Thoracic aorta (tissue), 2 donors: ENCODE data around the gene GNPNAT1. TPM values are rescaled to one million over a fixed set of nuclear protein-coding genes. Genes with fewer than 3 reads are reported as not detected.

Source experiments
- ATAC-seq: fragments of 150-250 bp; one replicate; pipeline ENCODE4 v1.8.0; 2017; ENCODE audit warnings: low read depth; ENCODE audit not compliant: insufficient number of reproducible peaks, low FRiP score
- DNase-seq: peaks from one replicate; pipeline ENCODE4 v3.0.0-alpha.2; 2020; ENCODE audit warnings: low spot score
- H3K27ac ChIP-seq, 2 donors: fragments of 200-600 bp; sonication (generic); 1 replicate in 1 of 2; 2 replicates in 1 of 2; pipeline ENCODE4 v1.5.1; 2016; ENCODE audit warnings: mild to moderate bottlenecking in 2 of 2, moderate library complexity in 2 of 2
- H3K27me3 ChIP-seq: fragments of 200-600 bp; sonication (generic); replicated peaks from 2 replicates; pipeline ENCODE4 v1.6.0; 2016; ENCODE audit warnings: mild to moderate bottlenecking; ENCODE audit not compliant: insufficient read depth
- H3K36me3 ChIP-seq: fragments of 200-600 bp; sonication (generic); one replicate; pipeline ENCODE4 v1.5.1; 2016
- H3K4me1 ChIP-seq, 2 donors: fragments of 200-600 bp; sonication (generic); 1 replicate in 1 of 2; 2 replicates in 1 of 2; pipeline versions ENCODE4 v1.5.1 to v1.6.0; 2016; ENCODE audit warnings: low read depth in 2 of 2, mild to moderate bottlenecking in 1 of 2; ENCODE audit not compliant: control insufficient read depth in 1 of 2
- H3K4me3 ChIP-seq: fragments of 200-600 bp; sonication (generic); 2 replicates; pipeline ENCODE4 v1.5.1; 2016; ENCODE audit warnings: mild to moderate bottlenecking
- H3K9me3 ChIP-seq: fragments of 200-600 bp; sonication (generic); 2 replicates; pipeline ENCODE4 v1.5.1; 2016
- CTCF ChIP-seq: fragments of 200-600 bp; sonication (generic); IDR thresholded peaks from one replicate; pipeline ENCODE4 v1.5.1; 2019; ENCODE audit warnings: antibody characterized with exemption
- total RNA-seq, 2 donors: library from RNA; depleted of rRNA; stranded (reverse); fragments of >200 nt; gene quantifications; one replicate each; pipeline versions ENCODE4 v1.1.0 to v1.2.3, GENCODE V29; 2016

The GNPNAT1 gene
- total RNA-seq, 2 donors from 2014 or later, result 15.8 to 78.2 TPM

DNA sequence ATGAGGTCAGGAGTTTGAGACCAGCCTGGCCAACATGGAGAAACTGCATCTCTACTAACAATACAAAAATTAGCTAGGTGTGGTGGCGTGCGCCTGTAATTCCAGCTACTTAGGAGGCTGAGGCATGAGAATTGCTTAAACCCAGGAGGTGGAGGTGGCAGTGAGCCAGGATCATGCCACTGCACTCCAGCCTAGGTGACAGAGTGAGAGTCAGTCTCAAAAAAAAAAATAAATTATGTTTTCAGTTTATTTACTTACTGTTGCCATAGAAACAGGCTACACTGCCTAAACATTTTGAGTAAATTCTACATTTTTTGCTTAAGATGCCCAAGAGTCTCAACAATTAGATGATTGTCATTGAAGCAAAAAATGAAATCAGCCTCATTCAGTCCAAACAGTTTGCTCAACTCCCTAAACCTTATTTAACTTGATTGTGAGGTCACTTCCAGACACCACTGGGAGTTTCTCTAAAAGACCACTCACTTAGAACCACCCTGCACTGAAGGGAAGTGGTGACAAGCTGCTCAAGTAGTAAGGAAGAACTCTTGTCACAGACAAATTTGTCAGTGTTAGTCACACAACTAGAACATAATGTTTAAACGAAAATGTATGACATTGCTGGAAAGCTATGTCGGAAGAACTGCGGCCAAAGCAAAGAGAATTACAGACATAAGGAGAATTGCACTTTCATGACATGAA is 9.8 kb upstream of the GNPNAT1 start:
- Histone ChIP-seq H3K4me1 (peaks cover 2 to 33% of the 10 kb centered on the region in 2 donors), H3K27ac (peak overlapping the region; percentile 87 to 91), H3K27me3 (no peaks in the 10 kb centered on the region), H3K4me3 (peak overlapping the region; percentile 25), H3K36me3 (no peaks in the 10 kb centered on the region), H3K9me3 (no peaks in the 10 kb centered on the region)
- peak; percentile 91 for ATAC-seq
- no peak for TF ChIP-seq CTCF
- peak; percentile 70 for DNase-seq

- Histone ChIP-seq H3K27ac (peak overlapping the region; percentile 12 to 91), H3K9me3 (no peaks in the 10 kb centered on the region), H3K4me1 (peaks cover 2 to 33% of the 10 kb centered on the region in 2 donors), H3K36me3 (no peaks in the 10 kb centered on the region), H3K4me3 (no peak overlapping the region), H3K27me3 (no peaks in the 10 kb centered on the region)
- ATAC-seq (no peak), DNase-seq (no peak)
- no peak for TF ChIP-seq CTCF
Measured at GRCh38 chr14:52798826-52799225, 7.4 kb upstream of the GNPNAT1 start.

GRCh38 chr14:52797653-52798052 is 6.2 kb upstream of the GNPNAT1 start:
- no peaks in the 10 kb centered on the region for H3K36me3 ChIP-seq
- DNase-seq (no peak), ATAC-seq (no peak)
- no peak overlapping the region for H3K4me3 ChIP-seq
- peak overlapping the region in 1 of 2 donors; percentile 91 for H3K27ac ChIP-seq
- H3K4me1 ChIP-seq, result peaks cover 2 to 41% of the 10 kb centered on the region in 2 donors
- TF ChIP-seq CTCF, result no peak
- no peaks in the 10 kb centered on the region for H3K27me3 ChIP-seq
- no peaks in the 10 kb centered on the region for H3K9me3 ChIP-seq

DNA sequence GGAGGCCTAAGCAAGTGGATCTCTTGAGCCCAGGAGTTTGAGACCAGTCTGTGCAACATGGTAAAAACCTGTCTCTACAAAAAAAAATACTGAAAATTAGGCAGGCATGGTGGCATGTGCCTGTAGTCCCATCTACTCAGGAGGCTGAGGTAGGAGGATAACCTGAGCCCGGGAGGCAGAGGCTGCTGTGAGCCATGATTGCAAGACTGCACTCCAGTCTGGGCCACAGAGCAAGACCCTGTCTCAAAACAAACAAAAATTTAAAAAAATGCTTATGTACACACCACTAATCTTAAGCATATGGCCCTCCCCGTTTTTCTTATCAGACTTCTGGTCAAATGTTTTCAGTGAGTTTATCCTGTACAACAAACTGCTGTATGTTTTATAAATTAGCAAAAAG is 1.7 kb upstream of the GNPNAT1 start:
- Histone ChIP-seq H3K27me3 (no peaks in the 10 kb centered on the region), H3K4me1 (peaks cover 5 to 35% of the 10 kb centered on the region in 2 donors), H3K9me3 (no peaks in the 10 kb centered on the region), H3K36me3 (no peaks in the 10 kb centered on the region), H3K4me3 (no peak overlapping the region), H3K27ac (peak overlapping the region; percentile 6 to 91)
- ATAC-seq, result no peak
- no peak for TF ChIP-seq CTCF
- DNase-seq, result no peak

DNA sequence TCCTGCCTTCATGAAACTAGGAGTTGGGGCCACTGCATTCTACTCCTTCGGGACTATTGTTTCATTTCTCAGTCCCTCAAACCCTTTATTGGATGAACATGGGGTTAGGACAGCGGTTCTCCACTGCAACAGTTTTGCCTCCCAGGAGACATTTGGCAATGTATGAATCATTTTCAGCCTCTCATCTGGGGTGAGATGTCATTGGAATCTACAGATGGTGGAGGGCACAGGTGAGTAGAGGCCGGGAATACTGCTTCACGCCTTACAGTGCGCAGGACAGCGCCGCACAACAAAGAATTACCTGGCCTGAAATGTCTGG is 649 bp upstream of the GNPNAT1 start:
- no peaks in the 10 kb centered on the region for H3K9me3 ChIP-seq
- H3K36me3 ChIP-seq, result no peaks in the 10 kb centered on the region
- H3K4me1 ChIP-seq, result peaks cover 5 to 35% of the 10 kb centered on the region in 2 donors
- peak overlapping the region; percentile 85 for H3K4me3 ChIP-seq
- H3K27ac ChIP-seq, result peak overlapping the region; percentile 81 to 91
- no peak for TF ChIP-seq CTCF
- no peak for ATAC-seq
- no peak for DNase-seq
- H3K27me3 ChIP-seq, result no peaks in the 10 kb centered on the region
